Activated effector memory CD4-positive, alpha-beta T cell treated with anti-CD3 and anti-CD28 coated beads, Interleukin-2, amount 50 U/mL, for 16 hours (primary cell): Measurements from ENCODE around the gene SULT1A1.
"Not testable (repeated sequence)": the region's sequence is repeated elsewhere in the genome, so short reads cannot be mapped to it uniquely, and the experiment has no call there.

Experiments
- DNase-seq: peaks from one replicate; pipeline ENCODE4 v3.0.0-alpha.2; 2020

Gene SULT1A1

DNA sequence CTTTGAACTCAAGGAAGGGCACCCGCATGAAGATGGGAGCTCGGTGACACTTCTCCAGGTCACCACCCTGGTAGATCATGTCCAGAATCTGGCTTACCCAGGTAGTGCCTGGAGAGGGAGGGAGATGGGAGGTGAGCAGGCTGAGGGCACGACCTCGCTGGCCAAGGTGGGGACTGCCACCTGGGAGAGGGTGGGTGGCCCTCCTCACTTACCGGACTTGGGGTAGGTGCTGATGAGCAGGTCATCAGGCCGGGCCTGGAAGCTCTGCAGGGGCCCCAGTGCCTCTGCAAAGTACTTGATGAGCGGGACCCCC is 1.4 kb downstream of the SULT1A1 start:
- peak; percentile 16 for DNase-seq

DNA sequence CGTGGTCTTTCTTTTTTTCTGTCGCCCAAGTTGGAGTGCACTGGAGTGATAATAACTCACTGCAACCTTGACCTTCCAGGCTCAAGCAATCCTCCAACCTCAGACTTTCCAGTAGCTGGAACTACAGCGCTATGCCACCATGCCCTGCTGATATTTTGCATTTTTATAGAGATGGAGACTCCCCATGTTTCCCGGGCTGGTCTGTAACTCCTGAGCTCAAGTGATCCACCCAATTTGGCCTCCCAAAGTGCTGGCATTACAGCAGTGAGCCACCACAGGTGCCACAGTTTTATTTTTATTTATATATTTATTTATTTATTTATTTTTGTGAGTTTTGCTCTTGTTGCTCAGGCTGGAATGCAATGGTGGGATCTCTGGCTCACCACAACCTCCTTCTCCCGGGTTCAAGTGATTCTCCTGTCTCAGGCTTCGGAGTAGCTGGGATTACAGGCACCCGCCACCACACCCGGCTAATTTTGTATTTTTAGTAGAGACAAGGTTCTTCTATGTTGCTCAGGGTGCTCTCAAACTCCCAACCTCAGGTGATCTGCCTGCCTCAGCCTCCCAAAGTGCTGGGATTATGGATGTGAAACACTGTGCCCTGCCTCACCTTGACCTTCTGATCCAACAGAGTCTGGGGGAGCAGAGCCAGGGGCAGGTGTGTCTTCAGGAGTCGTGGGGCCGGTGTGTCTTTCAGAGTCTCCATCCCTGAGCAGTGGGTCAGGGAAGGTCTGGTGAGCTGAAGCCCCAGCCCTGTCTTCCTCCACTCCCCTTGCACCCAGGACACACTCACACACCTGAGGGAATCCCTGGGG is 2.0 kb downstream of the SULT1A1 start:
- not testable (repeated sequence) for DNase-seq

DNA sequence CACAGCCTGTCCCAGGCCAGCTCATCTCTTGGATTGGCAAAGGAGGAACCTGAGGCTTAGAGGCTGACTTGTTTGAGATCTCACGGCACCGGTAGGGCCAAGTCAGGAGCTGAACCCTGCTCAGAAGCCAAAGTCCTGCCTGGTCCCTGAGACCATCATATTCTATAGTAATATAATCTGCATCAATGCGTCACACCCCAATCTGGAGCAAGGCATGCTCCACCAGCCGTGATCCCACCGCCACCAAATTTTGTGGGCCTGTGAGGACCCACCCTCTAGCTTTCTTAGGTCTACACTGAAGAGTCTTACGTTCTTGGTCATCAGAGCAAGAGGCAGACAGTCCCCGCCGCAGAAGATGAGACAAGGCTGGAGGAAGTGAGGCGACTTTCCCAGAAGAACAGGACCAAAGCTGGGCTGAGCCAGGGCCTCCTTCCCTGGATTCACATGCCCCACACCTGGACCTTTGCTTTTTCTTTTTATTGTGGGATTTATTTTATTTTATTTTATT is 2.7 kb downstream of the SULT1A1 start:
- no peak for DNase-seq

DNA sequence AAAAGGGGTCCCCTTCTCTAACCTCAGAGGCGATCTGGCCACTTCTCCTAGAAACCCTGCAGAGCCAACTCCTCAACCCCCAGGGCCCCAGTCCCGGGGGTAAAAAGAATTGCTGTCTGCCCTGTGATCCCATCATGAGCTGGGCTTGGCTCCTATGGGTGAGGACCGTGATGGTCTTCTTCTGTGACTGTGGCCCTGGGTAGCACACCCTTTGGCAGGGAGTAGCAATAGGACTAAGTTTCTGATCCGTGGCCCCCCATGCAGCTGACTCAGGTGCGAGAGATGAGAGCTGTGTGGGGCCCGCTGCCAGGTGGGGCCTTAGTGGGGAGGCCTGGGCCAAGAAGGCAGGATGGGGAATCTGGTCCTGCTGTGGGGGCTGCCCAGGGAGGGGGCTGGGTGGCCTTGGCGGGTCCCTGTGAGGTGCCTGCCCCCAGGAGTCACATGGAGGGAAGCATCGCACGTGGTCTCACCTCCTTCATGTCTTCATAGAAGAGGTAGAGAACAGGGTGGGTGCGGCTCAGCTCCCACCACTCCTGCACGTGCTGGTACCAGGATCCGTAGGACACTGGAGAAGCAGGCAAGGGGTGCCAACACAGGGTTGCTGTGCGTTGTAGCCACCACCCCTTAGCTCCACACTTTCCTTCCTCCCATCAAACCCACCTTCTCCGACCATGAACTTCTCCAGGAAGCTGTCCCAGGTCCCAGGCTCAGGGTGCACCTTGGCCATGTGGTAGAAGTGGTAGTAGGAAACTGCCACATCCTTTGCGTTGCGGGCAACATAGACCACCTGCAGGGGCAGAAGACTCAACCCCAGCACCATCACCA is 3.3 kb downstream of the SULT1A1 start:
- no peak for DNase-seq

DNA sequence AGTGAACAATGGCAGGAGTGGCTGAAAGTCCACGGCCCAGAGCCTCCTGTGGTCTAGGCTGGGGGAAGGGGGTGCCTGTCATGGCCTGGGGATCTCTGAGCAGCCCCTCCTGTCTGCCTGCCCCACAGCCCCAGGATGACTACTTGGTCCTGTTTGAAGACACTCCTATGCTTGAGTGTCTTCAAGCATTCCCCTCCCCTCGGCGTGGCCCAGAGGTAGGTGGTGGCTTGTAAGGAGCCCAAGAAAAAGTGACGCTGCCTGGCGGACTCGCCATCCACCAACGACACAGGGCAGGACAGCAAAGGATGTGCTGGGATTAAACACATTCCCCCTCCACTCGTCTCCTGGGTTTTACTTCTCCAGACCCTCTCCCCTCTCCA is 5.7 kb downstream of the SULT1A1 start:
- no peak for DNase-seq

DNA sequence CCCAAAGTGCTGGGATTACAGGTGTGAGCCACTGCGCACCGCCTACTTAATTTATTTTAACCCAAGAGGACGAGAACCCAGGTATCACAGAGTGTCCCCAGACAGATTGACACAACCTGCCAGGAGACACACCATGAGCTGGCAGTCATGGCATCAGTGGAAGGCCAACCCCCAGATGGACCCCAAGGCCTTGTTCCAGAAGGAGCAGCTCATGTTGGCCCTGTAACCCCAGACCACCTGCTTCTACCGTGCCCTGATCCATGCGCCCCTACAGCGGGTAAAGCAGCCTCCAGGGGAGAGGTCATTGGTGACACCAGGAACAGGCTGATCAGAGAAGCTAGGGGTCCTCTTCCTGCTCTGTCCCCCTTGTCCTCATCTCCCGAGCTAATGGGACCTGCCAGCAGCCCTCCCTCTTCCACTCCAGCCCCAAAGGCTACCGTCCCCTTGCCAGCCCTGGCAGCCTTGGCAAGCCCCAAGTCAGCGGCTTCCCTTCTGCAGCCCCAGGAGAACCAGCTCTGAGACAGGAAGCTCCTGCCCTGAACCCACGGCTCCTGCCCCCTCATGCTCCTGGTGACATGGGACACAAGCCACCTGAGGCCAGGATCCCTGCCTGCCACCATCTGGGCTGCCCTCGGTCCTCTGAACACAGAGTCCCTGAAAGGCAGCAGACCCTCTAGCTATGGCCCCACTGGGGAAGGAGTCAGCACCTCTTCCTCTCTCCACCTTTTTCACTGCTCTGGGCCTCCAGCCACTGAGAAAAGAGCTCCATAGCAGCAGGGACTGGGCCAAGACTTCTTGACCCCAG is 6.3 kb downstream of the SULT1A1 start:
- DNase-seq, result no peak

DNA sequence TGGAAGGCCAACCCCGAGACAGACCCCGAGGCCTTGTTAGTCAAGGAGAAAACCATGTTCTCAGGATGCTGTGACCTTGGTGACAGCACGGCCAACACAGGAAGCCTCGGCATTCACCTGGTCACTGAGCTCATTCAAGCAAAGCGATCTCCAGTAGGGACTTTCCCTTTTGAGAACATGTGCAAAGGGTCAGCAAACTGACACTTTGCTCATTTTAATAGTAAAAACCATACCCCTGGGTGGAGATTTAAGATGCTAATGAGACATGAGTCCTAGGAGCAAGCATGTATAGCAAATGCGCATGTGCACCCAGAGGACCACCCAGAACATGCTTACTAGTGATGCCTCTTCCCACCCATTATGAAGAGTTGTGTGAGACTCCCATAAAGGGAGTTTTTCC is 7.3 kb downstream of the SULT1A1 start:
- no peak for DNase-seq

DNA sequence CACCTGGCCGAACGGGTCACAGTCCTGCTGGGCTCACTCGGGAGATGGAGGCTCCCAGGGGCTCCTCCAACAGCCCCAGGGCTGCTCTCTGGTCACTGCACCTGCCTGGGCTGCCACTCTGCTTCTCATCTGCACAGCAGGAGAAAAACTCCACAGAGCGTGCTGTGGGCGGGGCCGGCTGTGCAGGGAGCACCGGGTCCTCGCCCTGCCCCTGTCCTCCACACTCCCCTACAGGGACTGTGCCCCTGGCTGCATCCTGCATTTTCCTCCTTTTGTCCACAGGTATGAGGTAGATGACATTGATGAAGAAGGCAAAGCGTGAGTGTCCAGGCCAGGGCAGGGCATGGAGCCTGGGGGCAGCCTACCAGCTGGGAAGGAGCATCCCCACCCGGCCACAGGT is 7.8 kb downstream of the SULT1A1 start:
- DNase-seq, result not testable (repeated sequence)

DNA sequence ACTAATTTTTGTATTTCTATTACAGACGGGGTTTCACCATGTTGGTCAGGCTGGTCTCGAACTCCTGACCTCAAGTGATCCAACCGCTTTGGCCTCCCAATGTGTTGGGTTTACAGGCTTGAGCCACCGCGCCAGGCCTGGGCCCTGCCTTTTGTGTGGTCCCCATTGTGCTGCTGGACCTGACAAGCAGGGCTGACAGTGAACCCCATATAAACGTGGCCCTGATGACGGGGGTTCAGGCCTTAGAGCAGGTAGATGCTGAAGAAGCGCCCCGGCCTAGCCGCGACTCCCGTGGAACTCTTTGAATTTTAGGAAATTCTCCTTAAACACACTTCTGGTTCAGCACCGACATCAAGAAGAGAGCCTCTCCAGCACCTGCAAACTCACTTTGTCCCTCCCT is 8.3 kb downstream of the SULT1A1 start:
- not testable (repeated sequence) for DNase-seq

DNA sequence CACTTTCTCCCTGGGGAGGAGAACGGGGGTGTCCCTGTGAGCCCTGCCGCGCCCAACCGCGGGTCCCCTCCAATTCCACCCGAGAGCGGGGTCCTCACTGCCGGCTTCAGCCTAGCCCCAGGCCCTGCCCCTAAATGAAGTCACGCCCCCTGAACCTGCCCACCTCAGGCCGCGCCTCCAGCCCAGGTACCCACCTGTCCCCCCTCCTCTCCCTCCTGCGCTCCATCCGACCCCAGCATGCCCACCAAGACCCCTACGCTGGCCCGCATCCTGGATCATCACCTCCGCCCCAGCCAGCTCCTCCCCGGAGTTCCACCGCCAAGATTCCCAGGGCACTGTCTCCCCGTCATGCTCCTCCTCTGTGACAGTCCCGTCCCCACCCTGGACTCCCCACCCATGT is 8.9 kb downstream of the SULT1A1 start:
- DNase-seq, result not testable (repeated sequence)

DNA sequence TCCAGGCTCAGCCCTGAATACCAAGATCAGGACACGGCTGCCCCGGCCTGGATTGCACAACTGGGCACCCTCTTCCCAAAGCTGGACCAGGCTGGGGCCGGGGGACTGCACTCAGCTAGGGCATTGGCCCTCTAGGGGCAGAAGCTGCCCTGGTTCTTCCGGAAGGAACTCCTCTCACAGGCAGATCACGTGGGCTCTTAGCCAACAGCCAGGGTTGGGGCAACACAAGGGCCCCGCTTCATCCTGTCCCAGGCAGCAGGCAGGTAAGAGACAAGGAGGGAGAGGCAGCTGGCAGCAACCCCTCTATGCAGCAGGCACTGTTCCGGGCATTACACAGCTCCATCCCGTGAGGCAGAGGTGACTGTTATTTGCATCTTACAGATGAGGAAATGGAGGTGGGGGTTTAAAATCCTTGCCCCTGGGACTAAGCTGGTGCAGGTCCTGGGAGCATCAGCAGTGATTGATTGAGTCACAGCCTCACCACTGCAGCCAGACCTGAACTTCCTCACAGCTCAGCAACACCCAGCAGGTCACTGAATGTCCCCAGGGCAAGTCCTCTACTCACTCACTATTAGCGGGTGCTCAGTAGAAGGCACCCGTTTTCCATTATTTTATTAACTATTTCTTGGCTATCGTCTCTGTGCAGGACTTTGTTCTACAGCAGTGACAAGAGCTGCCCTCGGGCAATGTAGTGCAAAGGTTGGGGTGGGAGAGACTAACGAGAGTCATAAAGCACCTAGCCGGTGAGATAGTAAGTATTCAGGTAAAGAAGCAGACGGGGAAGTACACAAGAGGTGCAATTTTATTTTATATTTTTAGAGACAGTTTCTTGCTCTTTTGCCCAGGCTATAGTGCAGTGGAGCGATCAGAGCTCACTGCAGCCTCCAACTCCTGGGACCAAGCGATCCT is 10.2 kb downstream of the SULT1A1 start:
- DNase-seq, result not testable (repeated sequence)

DNA sequence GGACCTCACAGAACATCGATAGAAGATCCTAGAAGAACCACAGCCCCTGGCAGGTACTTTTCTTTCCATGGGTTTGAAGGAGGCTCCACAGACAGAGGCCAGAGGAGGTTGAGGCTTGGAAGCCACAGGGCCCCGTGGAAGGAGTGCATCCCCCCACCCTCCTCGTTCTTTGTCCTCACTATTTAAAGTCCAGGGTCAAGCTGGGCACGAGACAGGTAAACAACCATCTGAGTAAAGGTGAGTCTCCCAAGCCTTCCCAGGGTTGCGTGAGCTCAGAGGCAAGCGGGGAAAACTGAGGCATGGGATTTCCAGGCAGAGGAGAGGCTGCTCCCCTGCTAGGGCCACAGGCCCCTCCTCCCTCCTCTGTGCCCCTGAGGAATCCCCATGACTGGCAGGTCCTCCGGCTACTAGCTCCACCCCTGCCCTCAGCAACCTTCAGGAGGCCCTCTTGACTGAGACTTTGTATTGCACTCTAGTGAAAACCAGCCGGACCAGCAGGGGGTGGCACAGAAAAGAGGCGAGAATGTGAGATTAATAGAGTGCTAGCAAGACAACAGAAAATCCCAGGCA is 12.1 kb downstream of the SULT1A1 start:
- no peak for DNase-seq

DNA sequence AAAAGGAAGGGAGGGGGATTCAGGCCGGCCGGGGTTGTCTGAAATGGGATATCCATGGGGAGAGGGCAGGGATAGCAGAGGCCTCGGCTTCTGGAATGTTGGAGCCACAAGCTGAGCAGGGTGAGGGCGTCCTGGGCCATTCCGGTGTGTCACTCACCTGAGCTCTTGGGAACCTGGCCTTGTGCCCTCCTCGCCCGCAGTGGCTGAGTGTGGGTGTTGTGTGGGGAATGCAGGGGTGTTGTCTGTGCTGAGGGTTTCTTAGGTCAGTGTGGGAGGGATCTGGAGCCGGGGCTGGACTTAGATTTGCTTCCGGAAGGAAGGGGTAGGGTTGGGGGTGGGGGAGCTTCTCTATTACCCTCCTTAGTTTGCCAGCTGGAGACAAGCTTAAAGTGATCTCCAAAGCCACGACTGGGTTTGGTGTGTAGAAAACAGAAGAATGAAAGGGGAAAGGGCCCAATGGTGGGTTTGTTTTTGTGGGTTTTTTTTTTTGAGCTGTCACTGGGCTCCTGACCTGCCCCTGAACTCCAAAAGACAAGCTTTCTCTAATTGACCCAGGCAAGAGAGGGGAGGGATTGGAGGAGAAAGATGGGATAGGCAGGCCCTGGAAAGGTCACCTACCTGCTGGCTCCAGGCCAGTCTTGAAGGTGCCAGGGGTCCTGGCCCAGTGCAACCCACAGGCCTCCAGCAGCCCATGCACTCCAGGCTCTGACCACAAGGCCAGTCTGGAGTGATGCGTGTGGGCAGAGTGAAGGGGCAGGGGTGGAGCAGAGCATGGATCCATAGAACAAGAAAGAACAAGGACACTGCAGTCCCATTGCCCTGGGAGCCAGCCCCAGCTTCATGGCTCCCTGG is 12.8 kb downstream of the SULT1A1 start, which contains the start of gene SULT1A2:
Gene SULT1A2 (minus strand): TSS at position 211 of the 852 bp plus-strand sequence. CDS start 1,120 bp downstream, outside the sequence.
- DNase-seq, result no peak

DNA sequence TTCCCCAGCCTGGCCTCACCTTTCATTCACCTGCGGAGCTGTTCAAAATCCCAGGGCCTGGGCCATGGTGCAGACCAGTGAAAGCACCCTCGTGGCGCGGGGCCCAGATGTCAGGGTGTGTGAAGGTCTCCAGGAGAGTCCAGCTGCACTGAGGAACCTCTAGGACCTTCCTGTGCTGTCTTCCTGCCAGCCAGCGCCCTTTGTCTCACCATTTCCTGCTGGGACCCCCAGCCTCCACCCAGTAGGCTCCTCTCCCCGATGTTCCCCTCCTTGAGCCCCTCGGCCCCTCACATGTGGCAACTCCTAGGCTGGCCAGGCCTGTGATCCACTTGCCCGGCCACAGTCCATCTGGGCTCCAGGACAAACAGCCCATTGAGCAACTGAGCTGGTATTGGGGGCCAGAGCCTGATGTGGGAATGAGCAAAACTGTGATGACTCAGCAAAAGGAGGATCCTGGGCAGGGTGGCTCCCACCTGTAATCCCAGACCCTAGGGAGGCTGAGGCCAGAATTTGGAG is 13.7 kb downstream of the SULT1A1 start:
- no peak for DNase-seq

DNA sequence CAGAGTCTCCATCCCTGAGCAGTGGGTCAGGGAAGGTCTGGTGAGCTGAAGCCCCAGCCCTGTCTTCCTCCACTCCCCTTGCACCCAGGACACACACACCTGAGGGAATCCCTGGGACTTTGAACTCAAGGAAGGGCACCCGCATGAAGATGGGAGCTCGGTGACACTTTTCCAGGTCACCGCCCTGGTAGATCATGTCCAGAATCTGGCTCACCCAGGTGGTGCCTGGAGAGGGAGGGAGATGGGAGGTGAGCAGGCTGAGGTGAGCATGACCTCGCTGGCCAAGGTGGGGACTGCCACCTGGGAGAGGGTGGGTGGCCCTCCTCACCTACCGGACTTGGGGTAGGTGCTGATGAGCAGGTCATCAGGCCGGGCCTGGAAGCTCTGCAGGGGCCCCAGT is 14.4 kb downstream of the SULT1A1 start:
- DNase-seq, result not testable (repeated sequence)

DNA sequence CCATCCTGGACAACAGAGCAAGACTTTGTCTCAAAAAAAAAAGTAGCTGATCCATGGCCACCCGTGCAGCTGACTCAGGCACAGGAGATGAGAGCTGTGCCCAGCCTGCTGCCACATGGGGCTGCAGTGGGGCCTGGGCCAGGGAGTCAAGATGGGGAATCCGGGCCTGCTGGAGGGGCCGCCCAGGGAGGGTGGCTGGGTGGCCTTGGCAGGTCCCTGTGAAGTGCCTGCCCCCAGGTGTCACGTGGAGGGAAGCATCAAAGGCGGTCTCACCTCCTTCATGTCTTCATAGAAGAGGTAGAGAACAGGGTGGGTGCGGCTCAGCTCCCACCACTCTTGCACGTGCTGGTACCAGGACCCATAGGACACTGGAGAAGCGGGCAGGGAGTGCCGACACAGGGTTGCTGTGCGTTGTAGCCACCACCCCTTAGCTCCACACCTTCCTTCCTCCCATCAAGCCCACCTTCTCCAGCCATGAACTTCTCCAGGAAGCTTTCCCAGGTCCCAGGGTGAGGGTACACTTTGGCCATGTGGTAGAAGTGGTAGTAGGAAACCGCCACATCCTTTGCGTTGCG is 16.8 kb downstream of the SULT1A1 start:
- no peak for DNase-seq

DNA sequence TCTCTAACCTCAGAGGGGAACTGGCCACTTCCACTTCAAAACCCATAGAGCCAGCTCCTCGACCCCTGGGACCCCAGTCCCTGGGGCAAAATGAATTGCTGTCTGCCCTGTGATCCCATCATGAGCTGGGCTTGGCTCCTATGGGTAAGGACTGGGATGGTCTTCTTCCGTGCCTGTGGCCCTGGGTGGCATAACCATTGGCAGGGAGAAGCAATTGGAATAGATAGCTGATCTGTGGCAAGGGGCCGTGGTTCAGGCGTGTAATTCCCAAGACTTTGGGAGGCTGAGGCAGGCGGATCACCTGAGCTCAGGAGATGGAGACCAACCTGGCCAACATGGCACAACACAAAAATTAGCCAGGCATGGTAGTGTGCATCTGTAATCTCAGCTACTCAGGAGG is 17.3 kb downstream of the SULT1A1 start:
- DNase-seq, result no peak

DNA sequence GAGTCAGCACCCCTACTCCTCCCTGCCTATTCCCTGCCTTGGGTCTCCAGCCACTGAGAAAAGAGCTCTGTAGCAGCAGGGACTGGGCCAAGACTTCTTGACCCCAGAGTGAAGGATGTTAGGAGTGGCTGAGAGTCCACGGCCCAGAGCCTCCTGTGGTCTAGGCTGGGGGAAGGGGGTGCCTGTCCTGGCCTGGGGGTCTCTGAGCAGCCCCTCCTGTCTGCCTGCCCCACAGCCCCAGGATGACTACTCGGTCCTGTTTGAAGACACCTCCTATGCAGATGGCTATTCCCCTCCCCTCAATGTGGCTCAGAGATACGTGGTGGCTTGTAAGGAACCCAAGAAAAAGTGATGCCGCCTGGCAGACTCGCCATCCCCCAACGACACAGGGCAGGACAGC is 18.5 kb downstream of the SULT1A1 start:
- no peak for DNase-seq

DNA sequence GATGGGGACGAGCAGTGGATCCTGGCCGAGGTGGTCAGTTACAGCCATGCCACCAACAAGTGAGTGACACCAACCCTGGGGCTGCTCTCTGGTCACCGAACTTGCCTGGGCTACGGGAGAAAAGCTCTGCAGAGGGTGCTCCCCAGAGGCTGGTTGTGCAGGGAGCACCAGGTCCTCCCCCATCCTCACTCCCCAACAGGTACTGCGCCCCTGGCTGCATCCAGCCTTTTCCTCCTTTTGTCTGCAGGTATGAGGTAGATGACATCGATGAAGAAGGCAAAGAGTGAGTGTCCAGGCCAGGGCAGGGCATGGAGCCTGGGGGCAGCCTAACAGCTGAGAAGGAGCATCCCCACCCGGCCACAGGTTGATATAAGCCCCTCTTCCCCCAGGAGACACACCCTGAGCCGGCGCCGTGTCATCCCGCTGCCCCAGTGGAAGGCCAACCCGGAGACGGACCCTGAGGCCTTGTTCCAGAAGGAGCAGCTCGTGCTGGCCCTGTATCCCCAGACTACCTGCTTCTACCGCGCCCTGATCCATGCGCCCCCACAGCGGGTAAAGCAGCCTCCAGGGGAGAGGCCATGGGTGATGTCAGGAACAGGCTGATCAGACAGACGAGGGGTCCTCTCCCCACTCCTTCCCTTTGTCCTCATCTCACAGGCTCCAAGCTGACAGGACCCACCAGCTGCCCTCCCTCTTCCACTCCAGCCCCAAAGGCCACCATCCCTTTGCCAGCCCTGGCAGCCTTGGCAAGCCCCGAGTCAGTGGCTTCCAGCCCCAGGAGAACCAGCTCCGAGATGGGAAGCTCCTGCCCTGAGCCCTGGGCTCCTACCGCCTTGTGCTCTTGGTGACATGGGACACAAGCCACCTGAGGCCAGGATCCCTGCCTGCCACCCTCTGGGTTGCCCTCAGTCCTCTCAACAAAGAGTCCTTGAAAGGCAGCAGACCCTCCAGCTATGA is 19.2 kb downstream of the SULT1A1 start:
- DNase-seq, result no peak
